ENCODE data around the gene HMGCS2. TPM values are rescaled to one million over a fixed set of nuclear protein-coding genes. Genes with fewer than 3 reads are reported as not detected.

HMGCS2 gene
- total RNA-seq, 1 donor from 2014 or later, result not detected

DNA sequence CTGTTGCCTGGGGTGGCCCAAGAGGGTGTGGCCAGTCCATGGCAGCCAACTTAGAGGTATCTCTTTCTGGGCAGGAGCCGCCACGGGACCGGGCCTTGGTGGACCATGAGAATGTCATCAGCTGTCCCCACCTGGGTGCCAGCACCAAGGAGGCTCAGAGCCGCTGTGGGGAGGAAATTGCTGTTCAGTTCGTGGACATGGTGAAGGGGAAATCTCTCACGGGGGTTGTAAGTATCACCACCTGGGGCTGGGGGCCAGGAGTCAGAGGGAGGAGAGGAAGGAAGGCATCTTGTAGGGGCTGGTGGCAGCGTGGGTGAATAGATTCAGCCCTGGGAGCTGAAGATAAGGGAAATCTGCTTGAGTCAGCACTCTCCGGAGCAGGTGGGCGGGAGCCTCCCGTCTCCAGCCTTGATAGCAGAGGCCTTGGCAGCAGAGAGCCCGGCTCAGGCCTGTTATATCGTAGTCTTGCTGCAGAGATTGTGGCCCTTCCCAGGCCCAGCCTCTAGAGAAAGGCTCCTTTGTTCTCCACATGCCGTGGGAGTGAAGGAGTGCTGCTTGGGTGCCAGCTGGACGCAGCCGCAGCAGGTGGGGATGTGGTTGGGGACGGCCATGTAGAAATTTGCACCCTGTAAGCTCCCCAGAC lies 31.5 kb downstream of the HMGCS2 start:
- no peak overlapping the region for H3K4me2 ChIP-seq
- no peaks in the 10 kb centered on the region for H3K4me1 ChIP-seq
- peak overlapping the region; percentile 42 for H3K27ac Mint-ChIP-seq
- TF ChIP-seq EZH2phosphoT487 (IDR thresholded peaks at IDR 0.05) (no peak), EZH2 (IDR thresholded peaks at IDR 0.05) (no peak)
- TF ChIP-seq, protein P1, sequence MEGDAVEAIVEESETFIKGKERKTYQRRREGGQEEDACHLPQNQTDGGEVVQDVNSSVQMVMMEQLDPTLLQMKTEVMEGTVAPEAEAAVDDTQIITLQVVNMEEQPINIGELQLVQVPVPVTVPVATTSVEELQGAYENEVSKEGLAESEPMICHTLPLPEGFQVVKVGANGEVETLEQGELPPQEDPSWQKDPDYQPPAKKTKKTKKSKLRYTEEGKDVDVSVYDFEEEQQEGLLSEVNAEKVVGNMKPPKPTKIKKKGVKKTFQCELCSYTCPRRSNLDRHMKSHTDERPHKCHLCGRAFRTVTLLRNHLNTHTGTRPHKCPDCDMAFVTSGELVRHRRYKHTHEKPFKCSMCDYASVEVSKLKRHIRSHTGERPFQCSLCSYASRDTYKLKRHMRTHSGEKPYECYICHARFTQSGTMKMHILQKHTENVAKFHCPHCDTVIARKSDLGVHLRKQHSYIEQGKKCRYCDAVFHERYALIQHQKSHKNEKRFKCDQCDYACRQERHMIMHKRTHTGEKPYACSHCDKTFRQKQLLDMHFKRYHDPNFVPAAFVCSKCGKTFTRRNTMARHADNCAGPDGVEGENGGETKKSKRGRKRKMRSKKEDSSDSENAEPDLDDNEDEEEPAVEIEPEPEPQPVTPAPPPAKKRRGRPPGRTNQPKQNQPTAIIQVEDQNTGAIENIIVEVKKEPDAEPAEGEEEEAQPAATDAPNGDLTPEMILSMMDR (IDR thresholded peaks at IDR 0.05), result no peak
- H3K36me3 Mint-ChIP-seq, result peaks cover 34% of the 10 kb centered on the region
- H3K36me3 ChIP-seq, result no peaks in the 10 kb centered on the region
- no peaks in the 10 kb centered on the region for H3K79me2 ChIP-seq (ENCODE audit: low read depth)
- no peaks in the 10 kb centered on the region for H3F3A ChIP-seq (ENCODE audit: low read depth)
- no peaks in the 10 kb centered on the region for H3K9me3 Mint-ChIP-seq
- DNase-seq (ENCODE audit: low spot score), result no peak
- no peak overlapping the region for H3K4me3 ChIP-seq
- H3K27ac ChIP-seq, result no peak overlapping the region
- no peak overlapping the region for H3K4me3 Mint-ChIP-seq
- H4K20me1 ChIP-seq (ENCODE audit: low read depth), result peaks cover 11% of the 10 kb centered on the region
- peaks cover 6% of the 10 kb centered on the region for H3K4me1 Mint-ChIP-seq
- no peak overlapping the region for H2AFZ ChIP-seq (replicated peaks)
- H3K9ac ChIP-seq, result no peak overlapping the region
- no peaks in the 10 kb centered on the region for H3K9me3 ChIP-seq (ENCODE audit: low read depth)
- no peaks in the 10 kb centered on the region for H3K27me3 ChIP-seq
- no peaks in the 10 kb centered on the region for H3K27me3 Mint-ChIP-seq (ENCODE audit: insufficient read depth, low read depth)

DNA sequence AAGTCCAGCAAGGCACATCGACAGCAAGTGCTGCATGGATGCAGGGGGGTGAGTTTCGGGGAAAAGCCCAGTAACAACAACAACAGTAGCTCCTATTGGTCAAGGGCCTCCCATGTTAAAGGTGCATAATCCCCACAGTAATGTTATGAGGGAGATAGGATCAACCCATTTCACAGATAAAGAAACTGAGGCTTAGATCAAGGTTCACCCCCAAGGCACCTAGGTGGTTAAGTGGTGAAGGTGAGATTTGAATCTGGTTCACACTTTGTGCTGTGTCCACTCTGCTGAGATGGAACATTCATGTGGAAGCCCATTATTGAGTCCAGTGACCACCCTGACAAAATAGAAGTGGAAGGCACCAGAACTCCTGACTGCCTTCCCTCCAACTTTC lies 32.1 kb downstream of the HMGCS2 start:
- DNase-seq (ENCODE audit: low spot score), result no peak
- H3K4me1 Mint-ChIP-seq, result peaks cover 6% of the 10 kb centered on the region
- H2AFZ ChIP-seq (replicated peaks), result no peak overlapping the region
- peaks cover 13% of the 10 kb centered on the region for H4K20me1 ChIP-seq (ENCODE audit: low read depth)
- no peak overlapping the region for H3K4me2 ChIP-seq
- H3F3A ChIP-seq (ENCODE audit: low read depth), result no peaks in the 10 kb centered on the region
- no peak overlapping the region for H3K9ac ChIP-seq
- H3K36me3 Mint-ChIP-seq, result peaks cover 30% of the 10 kb centered on the region
- H3K36me3 ChIP-seq, result no peaks in the 10 kb centered on the region
- no peaks in the 10 kb centered on the region for H3K27me3 ChIP-seq
- no peak overlapping the region for H3K4me3 ChIP-seq
- no peak overlapping the region for H3K27ac ChIP-seq
- no peaks in the 10 kb centered on the region for H3K4me1 ChIP-seq
- no peaks in the 10 kb centered on the region for H3K79me2 ChIP-seq (ENCODE audit: low read depth)
- H3K27ac Mint-ChIP-seq, result no peak overlapping the region
- TF ChIP-seq EZH2 (IDR thresholded peaks at IDR 0.05) (no peak), EZH2phosphoT487 (IDR thresholded peaks at IDR 0.05) (no peak)
- TF ChIP-seq, protein P1 (IDR thresholded peaks at IDR 0.05), result no peak
- H3K9me3 Mint-ChIP-seq, result no peaks in the 10 kb centered on the region
- H3K27me3 Mint-ChIP-seq (ENCODE audit: insufficient read depth, low read depth), result no peaks in the 10 kb centered on the region
- H3K4me3 Mint-ChIP-seq, result no peak overlapping the region
- no peaks in the 10 kb centered on the region for H3K9me3 ChIP-seq (ENCODE audit: low read depth)

DNA sequence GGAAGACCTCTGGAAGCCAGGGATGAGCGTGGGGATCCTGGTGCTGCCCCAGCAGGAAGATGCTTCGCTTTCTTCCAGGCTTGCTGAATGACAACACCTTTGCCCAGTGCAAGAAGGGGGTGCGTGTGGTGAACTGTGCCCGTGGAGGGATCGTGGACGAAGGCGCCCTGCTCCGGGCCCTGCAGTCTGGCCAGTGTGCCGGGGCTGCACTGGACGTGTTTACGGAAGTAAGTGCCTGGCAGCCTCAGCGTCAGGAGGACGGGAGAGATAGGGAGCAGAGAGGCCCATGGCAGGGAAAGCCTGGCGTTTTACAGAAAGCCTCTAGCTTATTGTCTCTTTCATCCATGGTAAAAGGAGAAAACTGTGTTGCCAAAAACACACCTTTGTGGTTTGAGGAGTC lies 33.5 kb downstream of the HMGCS2 start:
- no peak overlapping the region for H3K4me3 Mint-ChIP-seq

More for the DNA sequence above, 33.5 kb downstream of the HMGCS2 start:
- Histone ChIP-seq H3K9me3 (ENCODE audit: low read depth) (no peaks in the 10 kb centered on the region), H3K9ac (no peak overlapping the region), H3F3A (ENCODE audit: low read depth) (no peaks in the 10 kb centered on the region), H3K4me3 (no peak overlapping the region), H3K79me2 (ENCODE audit: low read depth) (no peaks in the 10 kb centered on the region), H3K4me1 (no peaks in the 10 kb centered on the region), H2AFZ (replicated peaks) (no peak overlapping the region), H3K4me2 (no peak overlapping the region), H3K27me3 (no peaks in the 10 kb centered on the region), H3K27ac (no peak overlapping the region), H4K20me1 (ENCODE audit: low read depth) (peaks cover 13% of the 10 kb centered on the region), H3K36me3 (peaks cover 3% of the 10 kb centered on the region)
- H3K9me3 Mint-ChIP-seq, result no peaks in the 10 kb centered on the region
- no peak for TF ChIP-seq EZH2 (IDR thresholded peaks at IDR 0.05)
- TF ChIP-seq, protein P1 (IDR thresholded peaks at IDR 0.05), result no peak
- TF ChIP-seq EZH2phosphoT487 (IDR thresholded peaks at IDR 0.05), result no peak
- H3K4me1 Mint-ChIP-seq, result peaks cover 12% of the 10 kb centered on the region
- peaks cover 31% of the 10 kb centered on the region for H3K36me3 Mint-ChIP-seq
- no peaks in the 10 kb centered on the region for H3K27me3 Mint-ChIP-seq (ENCODE audit: insufficient read depth, low read depth)
- H3K27ac Mint-ChIP-seq, result no peak overlapping the region
- no peak for DNase-seq (ENCODE audit: low spot score)
